Endothelial cell of umbilical vein (primary cell): Measurements from ENCODE around the gene TREH.

Source experiments
- CTCF ChIP-seq, 2 donors: IDR thresholded peaks; 1 replicate in 1 of 2; 2 replicates in 1 of 2; pipeline ENCODE4 v1.5.1; 2011; ENCODE audit warnings: low read length in 2 of 2, mild to moderate bottlenecking in 2 of 2, moderate library complexity in 2 of 2, control low read depth in 1 of 2, inconsistent platforms in 1 of 2, low read depth in 1 of 2; ENCODE audit not compliant: insufficient read depth in 1 of 2; ENCODE audit errors: extremely low read depth in 1 of 2
- EZH2 ChIP-seq: IDR thresholded peaks from 2 replicates; pipeline ENCODE4 v1.6.1; 2012; ENCODE audit warnings: borderline replicate concordance, low read depth, mild to moderate bottlenecking, moderate library complexity, low read length, inconsistent platforms; ENCODE audit not compliant: severe bottlenecking
- FOS ChIP-seq: IDR thresholded peaks from 2 replicates; pipeline ENCODE4 v1.6.1; 2011; ENCODE audit warnings: mild to moderate bottlenecking, low read length, moderate library complexity, borderline replicate concordance; ENCODE audit not compliant: insufficient read depth
- GATA2 ChIP-seq: IDR thresholded peaks from 2 replicates; pipeline ENCODE4 v1.7.0; 2011; ENCODE audit warnings: low read depth, mild to moderate bottlenecking, moderate library complexity, mixed read lengths, low read length; ENCODE audit not compliant: insufficient read length, insufficient read depth
- JUN ChIP-seq: IDR thresholded peaks from 2 replicates; pipeline ENCODE4 v1.6.1; 2011; ENCODE audit warnings: borderline replicate concordance, low read depth; ENCODE audit not compliant: insufficient read length, insufficient read depth
- MAX ChIP-seq: IDR thresholded peaks from 2 replicates; pipeline ENCODE4 v1.6.1; 2011; ENCODE audit not compliant: insufficient read depth, insufficient read length
- MYC ChIP-seq: IDR thresholded peaks from one replicate; pipeline ENCODE4 v1.6.1; 2011; ENCODE audit warnings: mild to moderate bottlenecking, low read depth, low read length
- POLR2A ChIP-seq: IDR thresholded peaks from 2 replicates; pipeline ENCODE4 v1.6.1; 2012; ENCODE audit warnings: low read depth, mild to moderate bottlenecking, control low read depth, low read length
- POLR2AphosphoS5 ChIP-seq: IDR thresholded peaks from 2 replicates; pipeline ENCODE4 v1.6.1; 2012; ENCODE audit warnings: low read depth, mild to moderate bottlenecking, control low read depth, low read length, moderate library complexity; ENCODE audit not compliant: insufficient read depth

- no peak for TF ChIP-seq CTCF (IDR thresholded peaks at IDR 0.05; ENCODE audit: extremely low read depth in 1 of 2, insufficient read depth in 1 of 2, low read depth in 1 of 2, low read length in 2 of 2)
- no peak for TF ChIP-seq POLR2A
- TF ChIP-seq MYC = no peak
- no peak for TF ChIP-seq EZH2
- TF ChIP-seq POLR2AphosphoS5 = no peak
- no peak for TF ChIP-seq MAX
- no peak for TF ChIP-seq JUN
- TF ChIP-seq GATA2 = no peak
- no peak for TF ChIP-seq FOS
Observed at GRCh38 chr11:118655486-118656190, 23.8 kb downstream of the TREH start.
